Measurements from ENCODE around the gene P2RX6.

The P2RX6 gene

DNA sequence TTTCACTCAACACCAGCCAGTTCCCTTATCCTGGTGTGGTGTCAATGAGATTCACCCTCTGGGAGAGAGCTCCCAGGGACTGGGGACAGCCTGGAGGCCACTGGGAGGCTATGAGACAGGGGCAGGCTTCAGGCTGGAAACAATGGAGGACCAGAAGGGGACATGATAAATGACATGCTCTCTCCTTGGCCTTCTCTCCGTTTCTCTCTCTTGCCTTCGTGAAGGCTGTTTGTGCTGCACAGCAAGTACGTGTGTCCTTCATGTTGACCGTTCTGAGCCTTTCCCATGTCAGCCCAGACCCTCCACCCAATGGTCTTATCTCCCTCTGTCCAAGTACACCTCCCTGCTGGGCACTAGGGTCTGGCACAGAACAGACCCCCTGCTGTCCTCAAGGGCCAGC is 34.4 kb upstream of the P2RX6 start:
- DNase-seq, result no peak

DNA sequence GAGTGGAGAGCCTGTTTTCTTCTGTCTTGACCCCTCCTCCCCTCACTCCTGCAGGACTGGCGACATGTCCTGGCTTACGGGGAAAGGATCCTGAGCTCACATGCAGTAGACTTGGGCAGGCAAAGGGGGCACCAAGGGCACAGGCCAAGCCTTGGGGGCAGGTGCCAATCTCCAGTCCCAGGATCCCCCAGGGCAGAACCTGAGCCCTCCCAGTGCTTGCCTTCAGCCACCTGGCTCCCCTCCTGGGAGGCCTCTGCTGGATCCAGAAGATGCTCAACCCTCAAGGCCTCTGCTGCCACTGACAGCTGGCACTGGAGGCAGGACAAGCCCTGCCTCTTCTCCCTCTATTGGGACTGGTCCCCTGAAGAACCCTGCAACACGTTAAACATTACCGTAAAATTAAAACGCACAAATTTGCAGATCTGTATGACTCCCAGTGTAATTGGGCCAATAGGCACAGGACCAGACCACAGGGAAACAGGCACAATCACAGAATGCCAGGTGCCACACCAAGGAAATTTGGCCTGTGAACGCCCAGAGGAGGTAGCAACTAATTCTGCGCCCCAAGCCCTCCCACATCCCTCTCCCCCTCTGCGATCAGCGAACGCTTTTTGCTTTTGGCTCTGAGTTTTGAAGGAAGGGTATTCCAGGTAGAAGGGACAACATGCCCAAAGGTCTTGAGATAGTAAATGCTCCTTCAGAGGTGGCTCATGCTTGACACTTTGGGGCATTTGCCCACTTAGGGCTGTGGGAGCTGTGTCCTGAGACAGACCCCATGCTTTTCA is 33.8 kb upstream of the P2RX6 start:
- no peak for DNase-seq

GRCh38 chr22:20981787-20982562 is 33.0 kb upstream of the P2RX6 start, which contains the start of gene LZTR1:
Gene LZTR1, plus strand, starts transcription at chr22:20982297. Its CDS starts 75 bp downstream, at chr22:20982372.
- DNase-seq, result peak; percentile 80

- no peak for DNase-seq
Measured at GRCh38 chr22:20982563-20982882, 32.4 kb upstream of the P2RX6 start.

- DNase-seq, result no peak
Measured at GRCh38 chr22:20983081-20983771, 31.7 kb upstream of the P2RX6 start.

- DNase-seq, result no peak
Measured at GRCh38 chr22:20985720-20986119, 29.2 kb upstream of the P2RX6 start.

DNA sequence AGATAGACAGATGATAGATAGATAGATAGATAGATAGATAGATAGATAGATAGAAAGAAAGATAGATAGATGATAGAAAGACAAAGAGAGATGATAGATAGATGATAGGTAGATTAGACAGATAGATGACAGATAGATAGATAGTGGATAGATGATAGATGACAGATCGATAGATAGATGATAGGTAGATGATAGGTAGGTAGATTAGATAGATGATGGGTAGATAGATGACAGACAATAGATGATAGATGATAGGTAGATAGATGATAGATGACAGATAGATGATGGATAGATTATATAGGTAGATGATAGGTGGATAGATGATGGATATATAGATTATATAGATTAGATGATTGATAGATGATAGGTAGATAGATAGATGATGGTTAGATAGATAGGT is 28.6 kb upstream of the P2RX6 start:
- DNase-seq, result no peak

GRCh38 chr22:20987375-20987774 is 27.6 kb upstream of the P2RX6 start:
- DNase-seq, result no peak

DNA sequence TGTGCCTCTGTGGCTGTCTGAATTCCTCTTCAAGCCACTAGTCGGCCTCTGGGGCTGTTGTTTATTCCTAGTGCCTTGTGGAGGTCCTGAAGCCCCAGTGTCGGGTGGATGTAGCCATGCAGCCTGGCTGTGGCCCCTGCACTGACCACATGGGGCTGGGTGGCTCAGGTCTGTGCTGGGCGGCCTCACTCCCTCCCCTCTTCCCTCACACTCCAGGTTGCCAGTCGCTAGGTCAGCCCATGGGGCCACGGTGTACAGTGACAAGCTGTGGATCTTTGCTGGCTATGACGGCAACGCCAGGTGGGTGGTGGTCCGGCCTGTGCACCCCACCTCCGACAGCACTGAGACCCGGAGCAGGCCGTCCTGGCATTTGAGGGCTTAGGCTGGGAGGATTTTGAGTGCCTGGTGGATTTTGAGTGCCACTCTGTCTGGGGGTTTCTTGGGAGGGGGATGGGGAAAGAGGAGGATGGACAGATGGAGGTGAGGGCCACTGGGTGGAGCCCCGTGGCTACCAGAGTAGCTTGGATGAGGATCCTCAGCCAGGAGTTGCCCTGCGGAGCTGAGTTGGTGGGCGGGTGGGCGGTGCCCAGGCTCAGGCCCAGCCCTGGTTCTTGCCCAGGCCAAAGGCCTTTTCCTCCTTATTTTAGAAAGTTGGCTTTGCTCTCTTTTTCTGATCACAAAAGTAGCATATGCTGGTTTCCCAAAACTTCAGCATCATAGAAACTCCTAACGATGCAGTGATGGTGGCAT is 26.2 kb upstream of the P2RX6 start:
- no peak for DNase-seq

DNA sequence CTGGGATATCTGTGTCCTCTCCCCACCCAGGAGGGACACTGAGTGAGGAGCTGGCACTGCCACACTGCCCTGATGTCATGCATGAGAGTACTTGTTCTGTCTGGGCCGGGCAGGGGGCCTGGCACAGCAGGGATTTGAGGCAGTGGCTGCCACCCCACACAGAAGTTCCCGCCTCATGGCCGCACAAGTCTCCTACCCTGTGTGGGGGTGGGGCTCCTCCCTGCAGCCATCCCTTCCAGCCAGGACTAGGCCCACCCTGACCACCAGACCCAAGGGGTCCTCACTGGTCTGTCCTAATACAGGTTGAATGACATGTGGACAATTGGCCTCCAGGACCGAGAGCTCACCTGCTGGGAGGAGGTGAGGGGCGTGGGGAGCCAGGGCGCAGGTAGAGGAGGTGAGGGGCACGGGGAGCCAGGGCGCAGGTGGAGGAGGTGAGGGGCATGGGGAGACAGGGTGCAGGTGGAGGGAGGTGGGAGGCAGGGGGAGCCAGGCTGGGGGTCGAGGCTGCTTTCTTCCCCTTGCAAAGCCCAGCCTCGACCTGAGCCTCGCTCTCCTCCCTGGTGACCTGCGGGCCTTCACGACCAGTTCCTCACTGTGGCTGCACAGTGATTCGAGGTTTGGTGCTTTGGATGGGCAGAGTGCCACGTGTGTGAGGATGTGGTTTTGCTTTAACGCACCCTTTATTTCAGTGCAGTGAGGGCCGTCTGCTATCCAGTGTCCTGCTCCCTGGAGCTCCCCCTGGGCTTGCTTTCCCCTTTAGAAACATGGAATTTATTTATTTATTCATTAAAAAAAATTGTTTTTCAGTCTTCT is 25.4 kb upstream of the P2RX6 start:
- DNase-seq, result no peak

DNA sequence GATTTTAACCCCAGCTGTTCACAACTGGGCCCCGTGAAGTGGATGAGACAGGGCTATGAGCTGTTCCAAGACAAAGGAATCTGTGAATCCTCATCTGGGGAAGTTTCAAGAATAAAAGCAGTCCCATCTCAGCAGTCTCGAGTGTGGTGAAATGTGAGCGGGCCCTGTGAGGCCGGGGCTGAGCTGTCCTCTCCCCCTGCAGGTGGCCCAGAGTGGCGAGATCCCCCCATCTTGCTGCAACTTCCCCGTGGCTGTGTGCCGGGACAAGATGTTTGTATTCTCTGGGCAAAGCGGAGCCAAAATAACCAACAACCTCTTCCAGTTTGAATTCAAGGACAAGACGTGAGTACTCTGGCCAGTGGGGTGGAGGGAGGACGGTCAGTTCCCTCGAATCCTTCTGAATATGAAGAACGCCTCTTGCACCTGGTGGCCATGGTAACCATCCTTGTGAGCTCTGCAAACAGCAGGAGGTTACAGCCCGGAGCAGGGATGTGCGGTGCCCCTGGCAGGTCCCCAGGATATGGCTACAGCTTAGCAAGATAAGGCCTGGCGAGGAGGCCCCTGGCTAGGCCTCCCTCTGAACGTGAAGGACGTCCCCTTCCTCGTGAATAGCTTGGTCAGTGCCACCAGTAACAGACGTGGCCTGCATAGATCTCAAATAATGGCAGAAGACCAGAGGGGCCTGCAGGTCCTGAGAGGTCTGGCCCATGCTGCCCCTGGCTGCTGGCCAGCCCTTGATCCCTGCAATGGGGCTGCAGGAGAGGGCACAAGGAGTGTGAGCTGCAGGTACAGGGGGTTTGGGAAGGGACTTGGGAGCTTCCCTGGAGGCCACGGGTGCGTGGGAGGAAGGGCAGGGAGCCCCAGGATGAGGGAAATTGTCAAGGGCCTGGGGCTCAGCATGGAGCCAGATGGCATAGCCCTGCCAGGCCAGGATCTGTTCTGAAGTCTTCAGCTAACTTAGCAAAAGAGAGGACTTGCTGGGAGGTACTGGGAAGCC is 24.5 kb upstream of the P2RX6 start:
- DNase-seq, result no peak

- no peak for DNase-seq
Measured at GRCh38 chr22:20991252-20992055, 23.5 kb upstream of the P2RX6 start.

DNA sequence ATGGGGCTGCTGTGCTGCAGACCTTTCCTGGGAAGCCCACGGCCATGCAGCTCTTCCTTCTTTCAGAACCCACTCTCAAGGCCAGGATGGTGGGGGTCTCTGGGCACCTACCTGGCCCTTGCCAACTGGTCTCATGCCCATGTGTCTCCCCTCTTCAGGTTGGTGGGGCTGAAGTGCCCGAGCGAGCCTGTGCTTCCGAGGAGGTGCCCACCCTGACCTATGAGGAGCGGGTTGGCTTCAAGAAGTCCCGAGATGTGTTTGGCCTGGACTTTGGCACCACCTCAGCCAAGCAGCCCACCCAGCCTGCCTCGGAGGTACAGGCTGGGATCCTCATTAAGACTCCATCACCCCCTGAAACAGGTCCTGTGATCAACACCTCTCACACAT is 22.9 kb upstream of the P2RX6 start:
- DNase-seq, result no peak

DNA sequence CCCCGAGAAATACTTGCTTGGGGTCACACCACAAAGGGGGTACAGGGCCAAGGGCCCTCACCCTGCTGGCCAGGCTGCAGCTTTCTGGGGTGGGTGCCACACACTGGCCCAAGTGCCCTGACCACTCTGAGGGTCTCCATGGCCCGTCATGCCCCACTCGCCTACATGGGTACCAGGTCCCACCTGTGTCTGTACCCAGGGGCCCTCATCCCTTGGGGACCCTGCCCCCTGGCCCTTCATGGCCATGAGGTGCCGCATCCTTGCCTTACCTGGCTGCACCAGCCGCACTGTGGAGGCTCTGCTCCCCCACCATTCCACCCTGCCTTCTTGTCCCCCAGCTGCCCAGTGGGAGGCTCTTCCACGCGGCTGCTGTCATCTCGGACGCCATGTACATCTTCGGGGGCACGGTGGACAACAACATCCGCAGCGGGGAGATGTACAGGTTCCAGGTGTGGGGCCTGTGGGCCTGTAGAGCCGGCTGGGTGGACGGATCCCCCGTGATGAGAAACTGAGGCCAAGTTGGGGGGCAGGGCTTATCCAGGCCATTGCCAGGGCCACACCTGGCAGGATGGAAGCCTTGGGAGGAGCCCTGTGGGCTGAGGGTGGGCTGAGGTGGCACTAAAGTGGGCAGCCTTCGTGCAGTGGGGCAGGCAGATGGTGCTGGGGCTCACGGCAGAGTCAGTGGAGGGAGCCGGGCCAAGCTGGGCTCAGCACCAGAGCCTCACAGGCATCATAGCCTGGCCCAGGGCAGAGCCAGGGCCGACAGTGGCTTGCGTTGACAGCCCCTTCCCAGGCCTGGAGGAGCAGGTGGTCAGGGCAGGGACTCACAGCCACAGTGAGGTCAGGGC is 22.3 kb upstream of the P2RX6 start:
- no peak for DNase-seq

GRCh38 chr22:20993304-20994127 is 21.4 kb upstream of the P2RX6 start:
- no peak for DNase-seq

DNA sequence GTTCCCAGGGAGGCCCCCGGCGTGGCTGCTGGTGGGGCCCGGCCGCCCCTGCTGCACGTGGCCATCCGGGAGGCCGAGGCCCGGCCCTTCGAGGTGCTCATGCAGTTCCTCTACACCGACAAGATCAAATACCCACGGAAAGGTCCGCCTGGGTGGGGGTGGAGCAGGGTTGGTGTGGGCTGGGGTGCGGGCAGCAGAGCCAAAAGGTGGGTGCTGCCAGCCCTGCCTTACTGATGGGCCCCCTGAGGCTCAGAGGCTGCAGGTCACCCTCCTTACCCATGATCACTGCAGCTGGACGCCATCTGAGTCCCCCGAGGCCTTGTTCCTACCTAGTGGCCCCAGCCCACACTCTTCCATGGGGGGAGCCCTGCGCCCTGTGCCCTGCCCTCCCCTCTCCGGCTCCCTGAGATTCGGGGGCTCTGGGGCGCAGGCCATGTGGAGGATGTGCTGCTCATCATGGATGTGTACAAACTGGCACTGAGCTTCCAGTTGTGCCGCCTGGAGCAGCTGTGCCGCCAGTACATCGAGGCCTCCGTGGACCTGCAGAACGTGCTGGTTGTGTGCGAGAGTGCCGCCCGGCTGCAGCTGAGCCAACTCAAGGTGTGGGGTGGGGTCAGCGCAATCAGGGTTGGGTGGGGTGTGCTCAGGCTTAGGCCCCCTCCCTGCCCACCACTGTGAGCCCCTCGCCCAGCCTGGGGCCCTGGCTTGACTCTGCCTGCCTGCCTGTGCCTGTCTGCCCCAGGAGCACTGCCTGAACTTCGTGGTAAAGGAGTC is 20.6 kb upstream of the P2RX6 start:
- no peak for DNase-seq

DNA sequence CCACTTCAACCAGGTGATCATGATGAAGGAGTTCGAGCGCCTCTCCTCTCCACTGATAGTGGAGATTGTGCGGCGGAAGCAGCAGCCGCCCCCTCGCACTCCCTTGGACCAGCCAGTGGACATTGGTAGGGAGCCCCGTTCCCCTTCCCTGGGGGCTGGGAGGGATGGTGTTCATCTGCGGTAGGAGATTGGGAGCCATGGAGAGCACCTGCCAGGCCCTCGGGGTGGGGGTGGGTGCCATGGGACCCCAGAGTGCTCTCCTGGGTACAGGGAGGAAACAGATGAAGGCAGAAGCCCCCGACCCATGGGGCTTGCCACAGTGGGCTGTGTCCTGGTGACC is 20.1 kb upstream of the P2RX6 start:
- no peak for DNase-seq
